Activated CD4-positive, alpha-beta T cell treated with anti-CD3 and anti-CD28 coated beads for 36 hours (primary cell): ENCODE results near the gene PANK2. TPM values are rescaled to one million over a fixed set of nuclear protein-coding genes. Genes with fewer than 3 reads are reported as not detected.

Experiments
- ATAC-seq: fragments of 200-7000 bp; cut with Tn5 transposase; one replicate; pipeline ENCODE4 v1.10.0; 2021; ENCODE audit warnings: mild to moderate bottlenecking, moderate library complexity
- CTCF ChIA-PET: fragments of 350-600 bp; sonication (Branson Sonifier 250); formaldehyde crosslinking; loops from one replicate; lab custom pipeline; 2021; ENCODE audit warnings: antibody characterized with exemption; lab: Charles Lee
- POLR2A ChIA-PET: fragments of 350-600 bp; sonication (Branson Sonifier 250); formaldehyde crosslinking; loops from one replicate; lab custom pipeline; 2021; ENCODE audit warnings: antibody characterized with exemption, inconsistent platforms; lab: Charles Lee
- DNase-seq: peaks from one replicate; pipeline ENCODE4 v3.0.0-alpha.2; 2020
- H3K27ac Mint-ChIP-seq: one replicate; pipeline ENCODE4 v1.8.0; 2021; ENCODE audit warnings: mixed read lengths
- H3K27me3 Mint-ChIP-seq: one replicate; pipeline ENCODE4 v1.8.0; 2021; ENCODE audit warnings: mixed read lengths
- H3K36me3 Mint-ChIP-seq: one replicate; pipeline ENCODE4 v1.8.0; 2021; ENCODE audit warnings: low read depth, mixed read lengths
- H3K4me1 Mint-ChIP-seq: one replicate; pipeline ENCODE4 v1.8.0; 2021; ENCODE audit warnings: mixed read lengths
- H3K4me3 Mint-ChIP-seq: one replicate; pipeline ENCODE4 v1.8.0; 2021; ENCODE audit warnings: mild to moderate bottlenecking, moderate library complexity, mixed read lengths
- H3K9me3 Mint-ChIP-seq: one replicate; pipeline ENCODE4 v1.8.0; 2021; ENCODE audit warnings: low read depth, mixed read lengths
- intact Hi-C, 2 experiments: fragments of 100-400 bp; cut with DNase I in 1 of 2; cut with micrococcal nuclease in 1 of 2; formaldehyde crosslinking; loops; one replicate each; pipeline versions ENCODE4 v1.14.2 to v1.15.1; 2022 to 2024; cut with DNase I, micrococcal nuclease
- total RNA-seq, 2 experiments: library from RNA; stranded (reverse); gene quantifications; one replicate each; pipeline ENCODE4 v1.2.3, GENCODE V29; 2021

PANK2 gene
- total RNA-seq, 2 experiments from 2014 or later = 37.2 to 50.2 TPM

GRCh38 chr20:3919352-3919751 lies 30.2 kb downstream of the PANK2 start:
- no peaks in the 10 kb centered on the region for H3K9me3 Mint-ChIP-seq
- no peak overlapping the region for H3K4me3 Mint-ChIP-seq
- DNase-seq = no peak
- peaks cover 53% of the 10 kb centered on the region for H3K4me1 Mint-ChIP-seq
- POLR2A ChIA-PET = interaction anchor here (0.6 kb wide), 1 partner anchor 19 kb away, joined by 3 read pairs; no protein-coding TSS in a partner anchor
- ATAC-seq = no peak
- no peaks in the 10 kb centered on the region for H3K27me3 Mint-ChIP-seq
- peaks cover 64% of the 10 kb centered on the region for H3K36me3 Mint-ChIP-seq
- CTCF ChIA-PET = interaction anchor here (0.7 to 1.3 kb wide), 3 partner anchors 19 to 203 kb away, joined by 3 to 4 read pairs (median 3); no protein-coding TSS in a partner anchor
- intact Hi-C loops = no loop called here
- peak overlapping the region; percentile 14 for H3K27ac Mint-ChIP-seq

- Mint-ChIP-seq H3K27me3 (no peaks in the 10 kb centered on the region), H3K9me3 (no peaks in the 10 kb centered on the region), H3K4me3 (no peak overlapping the region), H3K4me1 (peaks cover 55% of the 10 kb centered on the region), H3K36me3 (peaks cover 56% of the 10 kb centered on the region), H3K27ac (peak overlapping the region; percentile 61)
- CTCF ChIA-PET = interaction anchor here (0.7 to 1.1 kb wide), 2 partner anchors 11 to 12 kb away, joined by 3 to 4 read pairs; no protein-coding TSS in a partner anchor
- DNase-seq (no peak), ATAC-seq (no peak)
- intact Hi-C loops = no loop called here
- POLR2A ChIA-PET = no interaction called here
Measured at GRCh38 chr20:3922223-3922982, 33.2 kb downstream of the PANK2 start.

- no peak overlapping the region for H3K4me3 Mint-ChIP-seq
- POLR2A ChIA-PET = no interaction called here
- intact Hi-C loops = no loop called here
Measured at GRCh38 chr20:3922983-3923339, 33.8 kb downstream of the PANK2 start.

GRCh38 chr20:3923818-3924217 lies 34.6 kb downstream of the PANK2 start:
- ATAC-seq = peak; percentile 48
- POLR2A ChIA-PET = no interaction called here
- H3K27ac Mint-ChIP-seq = peak overlapping the region; percentile 61
- no peak for DNase-seq
- H3K9me3 Mint-ChIP-seq = no peaks in the 10 kb centered on the region
- no peak overlapping the region for H3K4me3 Mint-ChIP-seq
- peaks cover 49% of the 10 kb centered on the region for H3K4me1 Mint-ChIP-seq
- H3K36me3 Mint-ChIP-seq = peaks cover 50% of the 10 kb centered on the region
- CTCF ChIA-PET = interaction anchor here (1.1 kb wide), 1 partner anchor 10 kb away, joined by 3 read pairs; no protein-coding TSS in a partner anchor
- intact Hi-C loops = no loop called here
- no peaks in the 10 kb centered on the region for H3K27me3 Mint-ChIP-seq

More at GRCh38 chr20:3922983-3923339, 33.8 kb downstream of the PANK2 start:
- Mint-ChIP-seq H3K36me3 (peaks cover 55% of the 10 kb centered on the region), H3K27me3 (no peaks in the 10 kb centered on the region), H3K9me3 (no peaks in the 10 kb centered on the region), H3K27ac (peak overlapping the region; percentile 61), H3K4me1 (peaks cover 54% of the 10 kb centered on the region)
- CTCF ChIA-PET = interaction anchor here (0.7 to 1.1 kb wide), 2 partner anchors 10 to 12 kb away, joined by 3 to 4 read pairs; no protein-coding TSS in a partner anchor
- DNase-seq = no peak
- no peak for ATAC-seq

- peaks cover 46% of the 10 kb centered on the region for H3K4me1 Mint-ChIP-seq
- H3K4me3 Mint-ChIP-seq = no peak overlapping the region
- intact Hi-C loops = no loop called here
- no peak for ATAC-seq
- POLR2A ChIA-PET = no interaction called here
- H3K36me3 Mint-ChIP-seq = peaks cover 45% of the 10 kb centered on the region
- H3K27ac Mint-ChIP-seq = peak overlapping the region; percentile 61
- no peaks in the 10 kb centered on the region for H3K9me3 Mint-ChIP-seq
- no peaks in the 10 kb centered on the region for H3K27me3 Mint-ChIP-seq
- no peak for DNase-seq
- CTCF ChIA-PET = no interaction called here
Measured at GRCh38 chr20:3924304-3925112, 35.3 kb downstream of the PANK2 start.

GRCh38 chr20:3925113-3925695 lies 36.0 kb downstream of the PANK2 start:
- H3K27ac Mint-ChIP-seq = peak overlapping the region; percentile 34
- no peaks in the 10 kb centered on the region for H3K27me3 Mint-ChIP-seq
- intact Hi-C loops = no loop called here
- CTCF ChIA-PET = interaction anchor here (1.2 to 1.4 kb wide), 2 partner anchors 11 to 82 kb away, joined by 4 to 6 read pairs; no protein-coding TSS in a partner anchor
- no peaks in the 10 kb centered on the region for H3K9me3 Mint-ChIP-seq
- DNase-seq (no peak), ATAC-seq (no peak)
- peaks cover 51% of the 10 kb centered on the region for H3K4me1 Mint-ChIP-seq
- no peak overlapping the region for H3K4me3 Mint-ChIP-seq
- POLR2A ChIA-PET = no interaction called here
- peaks cover 44% of the 10 kb centered on the region for H3K36me3 Mint-ChIP-seq

- intact Hi-C loops = no loop called here
- ATAC-seq (no peak), DNase-seq (no peak)
- H3K4me1 Mint-ChIP-seq = peaks cover 50% of the 10 kb centered on the region
- no peaks in the 10 kb centered on the region for H3K9me3 Mint-ChIP-seq
- peak overlapping the region; percentile 34 for H3K27ac Mint-ChIP-seq
- ChIA-PET POLR2A (interaction anchor here (0.6 kb wide), 1 partner anchor 136 kb away, joined by 3 read pairs; no protein-coding TSS in a partner anchor), CTCF (interaction anchor here (1.2 to 1.4 kb wide), 2 partner anchors 10 to 81 kb away, joined by 4 to 6 read pairs; no protein-coding TSS in a partner anchor)
- peak overlapping the region; percentile 1 for H3K4me3 Mint-ChIP-seq
- H3K36me3 Mint-ChIP-seq = peaks cover 40% of the 10 kb centered on the region
- H3K27me3 Mint-ChIP-seq = no peaks in the 10 kb centered on the region
Measured at GRCh38 chr20:3925899-3926638, 36.9 kb downstream of the PANK2 start.

- Mint-ChIP-seq H3K36me3 (peaks cover 35% of the 10 kb centered on the region), H3K4me3 (no peak overlapping the region), H3K4me1 (peaks cover 49% of the 10 kb centered on the region), H3K27ac (peak overlapping the region; percentile 44), H3K9me3 (no peaks in the 10 kb centered on the region), H3K27me3 (no peaks in the 10 kb centered on the region)
- no peak for DNase-seq
- ChIA-PET POLR2A (no interaction called here), CTCF (interaction anchor here (1.0 kb wide), 1 partner anchor 16 kb away, joined by 4 read pairs; no protein-coding TSS in a partner anchor)
- ATAC-seq = no peak
- intact Hi-C loops = no loop called here
Measured at GRCh38 chr20:3927486-3928291, 38.5 kb downstream of the PANK2 start.

- intact Hi-C loops = no loop called here
- CTCF ChIA-PET = interaction anchor here (0.7 to 1.9 kb wide), 5 partner anchors 9 to 1026 kb away, joined by 3 to 6 read pairs (median 4); no protein-coding TSS in a partner anchor
Measured at GRCh38 chr20:3929713-3930060, 40.5 kb downstream of the PANK2 start.

More at GRCh38 chr20:3929713-3930060, 40.5 kb downstream of the PANK2 start:
- Mint-ChIP-seq H3K4me3 (no peak overlapping the region), H3K9me3 (no peaks in the 10 kb centered on the region), H3K4me1 (peaks cover 38% of the 10 kb centered on the region), H3K27ac (no peak overlapping the region), H3K27me3 (no peaks in the 10 kb centered on the region), H3K36me3 (peaks cover 21% of the 10 kb centered on the region)
- no peak for ATAC-seq
- POLR2A ChIA-PET = no interaction called here
- DNase-seq = no peak
